Stimulated activated CD4-positive, alpha-beta T cell treated with anti-CD3 and anti-CD28 coated beads, Interleukin-4, amount 100 ng/mL, for 24 hours (primary cell): ENCODE results near the gene COL6A2.
"Not testable (repeated sequence)": the region's sequence is repeated elsewhere in the genome, so short reads cannot be mapped to it uniquely, and the experiment has no call there.

ENCODE experiments used
- DNase-seq: peaks from one replicate; pipeline ENCODE4 v3.0.0-alpha.2; 2020

Gene COL6A2

GRCh38 chr21:46097336-46098293 is at the start of gene COL6A2:
TSS of gene COL6A2 (plus strand) at chr21:46098112.
- DNase-seq: peak; percentile 49

- no peak for DNase-seq
These were observed 48.7 kb upstream of the COL6A2 start for GRCh38 chr21:46048926-46049889.

DNA sequence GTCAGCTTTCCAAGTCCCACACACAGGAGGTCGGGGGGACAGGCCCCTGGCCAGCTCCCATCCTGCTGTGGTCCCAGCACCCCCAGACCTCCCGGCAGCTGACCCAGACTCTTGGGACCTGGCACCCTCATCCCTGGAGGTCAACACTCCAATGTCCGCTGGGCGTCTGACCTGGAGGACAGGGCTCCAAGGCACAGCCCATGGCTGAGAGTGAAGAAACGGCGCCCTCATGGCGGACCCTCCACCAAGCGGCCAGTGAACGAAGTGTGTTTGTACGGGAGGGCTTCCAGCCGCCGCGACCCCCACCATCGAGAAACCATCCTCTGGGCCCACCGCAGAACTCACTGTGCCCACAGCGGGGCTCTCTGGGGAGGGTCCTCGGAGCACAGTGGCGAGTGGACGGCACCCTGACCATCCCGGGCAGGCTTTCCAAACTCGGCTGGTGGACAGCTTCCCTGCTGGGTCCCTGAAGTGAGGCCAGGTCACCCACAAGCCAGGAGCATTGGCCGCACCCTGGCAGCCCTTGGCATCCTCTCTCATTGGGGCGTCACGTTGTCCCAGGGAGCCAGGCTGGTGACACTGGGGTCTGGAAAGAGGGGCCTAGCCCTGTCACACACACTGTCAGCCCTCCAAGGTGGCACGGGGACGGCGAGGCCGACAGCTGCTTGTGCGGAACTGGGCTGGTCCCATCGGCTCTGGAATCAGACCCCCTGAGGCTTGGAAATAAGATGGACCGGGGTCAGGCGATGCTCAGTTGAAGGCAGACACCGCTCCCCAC is 47.8 kb upstream of the COL6A2 start:
- no peak for DNase-seq

- DNase-seq: no peak
These were observed 47.1 kb upstream of the COL6A2 start for GRCh38 chr21:46050668-46051378.

DNA sequence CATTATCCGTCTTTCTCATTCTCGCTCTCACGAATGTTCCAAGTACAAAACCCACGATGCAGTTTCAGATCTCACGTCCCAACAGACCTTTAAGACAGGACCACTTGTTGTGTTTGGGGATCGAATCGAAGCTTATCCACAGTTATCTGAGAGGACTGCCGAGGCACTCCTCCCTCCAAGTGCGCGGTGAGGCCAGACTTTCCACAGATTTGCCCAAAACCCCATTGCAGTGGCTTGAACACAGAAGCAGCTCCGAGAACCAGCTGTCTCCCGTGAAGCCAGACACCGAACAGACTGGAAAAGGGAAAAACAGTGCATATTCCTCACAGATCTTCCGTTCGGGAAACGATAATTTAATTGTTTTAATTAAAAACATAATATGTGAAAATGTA is 46.5 kb upstream of the COL6A2 start:
- DNase-seq: no peak

DNA sequence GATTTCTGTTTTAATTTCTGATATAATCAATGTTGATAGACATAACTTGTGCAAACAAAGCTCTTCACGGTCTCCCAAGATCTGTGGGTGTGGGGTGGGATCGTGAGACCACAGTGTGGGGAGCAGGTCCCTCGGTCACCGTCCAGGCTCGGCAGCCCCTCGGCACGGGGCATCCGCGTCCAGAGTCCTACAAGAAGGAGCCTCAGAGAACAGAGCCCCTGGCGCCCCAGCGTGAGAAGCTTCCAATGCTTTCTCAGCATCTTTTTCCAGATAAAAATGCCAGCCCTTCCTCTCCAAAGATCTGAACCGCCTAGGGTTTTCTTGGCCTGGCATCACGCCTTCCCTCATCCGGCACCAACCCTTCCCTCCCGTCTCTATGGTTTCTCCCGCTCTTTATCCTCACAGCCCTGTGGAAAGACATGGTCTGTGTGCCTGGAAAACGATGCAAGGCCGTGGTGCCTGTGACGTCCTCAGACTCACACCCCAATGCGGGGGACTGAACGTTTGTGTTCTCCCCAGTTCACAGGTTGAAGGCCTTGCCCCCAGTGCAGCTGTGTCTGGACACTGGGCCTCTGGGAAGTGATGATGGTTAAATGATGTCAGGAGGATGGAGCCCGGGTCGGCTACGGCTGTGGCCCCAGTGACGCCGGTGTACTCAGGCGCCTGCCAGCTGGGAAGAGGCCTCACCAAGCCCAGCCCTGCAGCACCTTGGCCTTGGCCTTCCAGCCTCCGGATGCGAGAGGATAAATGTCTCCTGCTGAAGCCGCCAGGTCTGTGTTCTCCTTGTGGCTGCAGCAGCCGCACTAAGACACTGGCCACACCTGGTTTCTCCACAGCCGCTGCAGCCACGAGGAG is 45.9 kb upstream of the COL6A2 start:
- no peak for DNase-seq

DNA sequence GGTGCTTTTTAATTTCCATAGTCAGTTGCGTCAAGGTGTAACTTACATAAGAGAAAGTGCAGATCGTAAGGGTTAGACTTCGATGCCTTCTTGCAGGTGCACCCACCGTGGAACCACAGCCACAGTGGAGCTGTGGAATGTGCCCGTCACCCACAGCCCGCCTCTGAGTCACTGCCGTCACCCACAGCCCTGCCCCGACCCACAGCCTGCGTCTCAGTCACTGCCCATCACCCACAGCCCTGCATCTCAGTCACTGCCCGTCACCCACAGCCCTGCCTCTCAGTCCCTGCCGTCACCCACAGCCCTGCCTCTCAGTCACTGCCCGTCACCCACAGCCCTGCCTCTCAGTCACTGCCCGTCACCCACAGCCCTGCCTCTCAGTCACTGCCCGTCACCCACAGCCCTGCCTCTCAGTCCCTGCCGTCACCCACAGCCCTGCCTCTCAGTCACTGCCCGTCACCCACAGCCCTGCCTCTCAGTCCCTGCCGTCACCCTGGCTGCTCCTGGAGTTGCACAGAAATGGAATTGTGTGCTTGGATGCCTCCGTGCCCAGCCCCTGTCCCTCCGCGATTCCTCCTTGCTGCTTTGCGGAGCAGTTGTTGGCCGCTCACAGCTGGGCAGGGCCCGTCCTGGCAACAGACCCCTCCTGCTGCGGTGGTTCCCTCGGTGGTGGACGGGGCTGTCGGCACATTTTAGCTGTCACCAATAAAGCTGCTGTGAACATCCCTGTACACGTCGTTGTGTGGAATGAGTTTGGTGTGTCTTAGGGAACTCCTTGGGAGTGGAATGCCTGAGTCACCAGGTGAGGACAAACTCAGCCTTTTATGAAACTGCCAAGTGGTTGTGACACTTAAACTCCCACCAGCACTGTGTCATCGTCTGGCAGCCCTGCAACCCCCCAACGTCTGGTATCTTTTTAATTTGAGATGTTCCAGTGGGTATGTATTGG is 44.9 kb upstream of the COL6A2 start:
- DNase-seq: peak; percentile 69

DNA sequence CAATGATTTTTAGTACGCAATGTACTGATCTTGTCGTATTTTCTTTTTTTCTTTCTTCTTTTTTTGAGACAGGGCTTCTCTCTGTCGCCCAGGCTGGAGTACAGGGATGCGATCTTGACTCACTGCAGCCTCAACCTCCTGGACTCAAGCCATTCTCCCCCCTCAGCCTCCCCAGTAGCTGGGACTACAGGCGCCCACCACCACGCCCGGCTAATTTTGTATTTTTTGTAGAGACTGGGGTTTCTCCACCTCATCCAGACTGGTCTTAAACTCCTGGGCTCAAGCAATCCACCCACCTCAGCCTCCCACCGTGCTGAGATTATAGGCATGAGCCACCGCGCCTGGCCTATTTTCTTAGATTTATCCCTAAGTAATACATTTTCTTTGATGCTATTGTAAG is 43.9 kb upstream of the COL6A2 start:
- no peak for DNase-seq

DNA sequence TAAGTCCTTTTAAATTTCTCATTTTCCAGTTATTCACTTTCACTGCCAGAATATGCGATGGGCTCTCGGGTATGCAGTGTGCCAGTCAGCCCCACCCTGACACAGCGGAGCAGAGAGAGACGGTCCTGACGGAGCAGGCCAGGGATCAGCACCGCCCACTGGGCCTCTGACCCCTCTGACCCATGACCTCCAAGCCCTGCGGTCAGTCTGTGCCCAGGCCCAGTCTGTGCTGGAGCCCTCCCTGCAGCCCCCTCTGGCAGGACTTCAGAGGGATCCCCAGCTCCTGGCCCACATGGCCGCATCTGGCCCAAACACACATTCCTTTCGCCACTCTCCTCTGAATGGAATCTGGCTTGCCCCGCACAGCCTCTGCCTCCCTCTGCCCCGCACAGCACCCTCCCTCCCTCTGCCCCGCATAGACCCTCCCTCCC is 43.4 kb upstream of the COL6A2 start:
- DNase-seq: no peak

DNA sequence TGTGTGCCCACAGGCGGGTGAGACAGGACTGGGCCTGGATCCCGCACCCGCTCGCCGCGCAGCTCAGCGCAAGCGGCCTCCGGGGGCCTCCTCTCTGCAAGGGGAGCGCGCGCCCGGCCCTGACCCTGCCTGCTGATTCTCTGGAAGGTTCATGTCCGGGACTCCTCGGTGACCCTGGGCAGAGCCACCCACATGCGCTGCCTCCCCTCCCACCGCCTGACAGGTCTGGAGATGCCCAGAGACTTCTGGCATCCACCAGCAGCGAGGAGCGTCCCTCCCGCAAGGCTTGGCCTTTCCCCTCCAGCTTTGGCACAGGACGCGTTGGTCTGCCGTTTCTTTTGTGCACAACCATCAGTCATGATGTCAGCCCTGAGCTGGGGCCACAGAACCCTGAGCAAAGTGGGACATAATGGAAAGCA is 42.0 kb upstream of the COL6A2 start:
- DNase-seq: no peak

DNA sequence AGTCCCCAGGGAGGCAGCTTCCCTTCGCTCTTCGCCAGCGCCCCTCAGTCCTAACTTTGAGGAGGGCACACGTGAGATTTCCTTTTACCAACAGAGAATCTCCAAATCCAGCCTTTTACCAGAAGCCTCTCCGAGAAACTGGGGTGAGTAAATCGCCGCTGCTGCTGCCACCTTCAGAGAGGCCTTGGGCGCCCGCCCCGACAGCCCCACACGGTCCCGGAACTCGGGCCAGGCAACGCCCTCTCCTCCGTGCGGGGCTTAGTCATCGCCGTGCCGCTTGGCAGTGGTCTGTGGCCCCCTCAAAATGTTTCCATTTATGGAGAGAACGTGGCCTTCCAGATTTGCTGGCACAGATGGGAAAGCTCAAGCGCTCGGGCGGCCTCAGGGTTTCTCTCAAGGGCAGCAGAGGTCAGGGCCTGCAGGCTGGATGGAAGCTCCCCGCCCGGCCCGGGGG is 41.4 kb upstream of the COL6A2 start:
- DNase-seq: no peak

- DNase-seq: peak; percentile 18
These were observed 40.7 kb upstream of the COL6A2 start for GRCh38 chr21:46057111-46057709.

DNA sequence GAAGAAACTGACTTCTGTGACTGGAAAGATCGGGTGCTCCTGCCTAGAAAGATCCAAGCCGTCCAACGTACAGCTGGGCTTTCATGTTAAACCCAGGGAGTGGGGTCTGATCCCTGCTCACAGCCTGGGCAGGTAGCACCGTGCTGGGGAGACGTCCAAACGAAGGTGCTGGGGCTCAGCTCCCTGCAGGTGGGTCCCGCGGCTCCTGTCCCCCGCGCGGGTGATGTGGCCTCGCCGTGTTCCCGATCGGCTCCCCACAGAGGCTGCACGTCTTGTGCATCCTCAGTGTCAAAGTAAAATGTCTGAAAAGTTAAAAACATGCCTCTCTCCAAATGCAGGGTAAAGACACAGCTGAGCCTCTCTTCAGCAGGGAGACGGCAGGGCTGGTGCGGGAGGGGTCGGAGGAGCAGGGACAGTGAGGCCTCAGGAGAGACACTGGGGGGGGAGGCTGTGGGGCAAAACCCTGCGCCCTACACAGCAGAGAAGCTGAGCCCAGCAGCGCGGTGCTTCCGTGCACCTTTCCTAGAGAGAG is 40.1 kb upstream of the COL6A2 start:
- no peak for DNase-seq

- DNase-seq: no peak
These were observed 39.3 kb upstream of the COL6A2 start for GRCh38 chr21:46058431-46059145.

DNA sequence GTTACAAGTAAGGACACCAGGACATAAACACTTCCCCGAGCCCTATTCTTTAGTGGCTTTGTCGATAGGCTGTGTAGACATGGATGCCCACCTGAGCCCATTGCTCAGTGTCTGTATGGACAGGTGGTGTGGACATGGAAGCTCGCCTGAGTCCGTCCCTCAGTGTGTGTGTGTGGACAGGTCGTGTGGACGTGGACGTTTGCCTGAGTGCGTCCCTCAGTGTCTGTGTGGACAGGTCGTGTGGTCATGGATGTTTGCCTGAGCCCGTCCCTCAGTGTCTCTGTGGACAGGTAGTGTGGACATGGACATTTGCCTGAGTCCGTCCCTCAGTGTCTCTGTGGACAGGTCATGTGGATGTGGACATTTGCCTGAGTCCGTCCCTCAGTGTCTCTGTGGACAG is 38.7 kb upstream of the COL6A2 start:
- DNase-seq: no peak

DNA sequence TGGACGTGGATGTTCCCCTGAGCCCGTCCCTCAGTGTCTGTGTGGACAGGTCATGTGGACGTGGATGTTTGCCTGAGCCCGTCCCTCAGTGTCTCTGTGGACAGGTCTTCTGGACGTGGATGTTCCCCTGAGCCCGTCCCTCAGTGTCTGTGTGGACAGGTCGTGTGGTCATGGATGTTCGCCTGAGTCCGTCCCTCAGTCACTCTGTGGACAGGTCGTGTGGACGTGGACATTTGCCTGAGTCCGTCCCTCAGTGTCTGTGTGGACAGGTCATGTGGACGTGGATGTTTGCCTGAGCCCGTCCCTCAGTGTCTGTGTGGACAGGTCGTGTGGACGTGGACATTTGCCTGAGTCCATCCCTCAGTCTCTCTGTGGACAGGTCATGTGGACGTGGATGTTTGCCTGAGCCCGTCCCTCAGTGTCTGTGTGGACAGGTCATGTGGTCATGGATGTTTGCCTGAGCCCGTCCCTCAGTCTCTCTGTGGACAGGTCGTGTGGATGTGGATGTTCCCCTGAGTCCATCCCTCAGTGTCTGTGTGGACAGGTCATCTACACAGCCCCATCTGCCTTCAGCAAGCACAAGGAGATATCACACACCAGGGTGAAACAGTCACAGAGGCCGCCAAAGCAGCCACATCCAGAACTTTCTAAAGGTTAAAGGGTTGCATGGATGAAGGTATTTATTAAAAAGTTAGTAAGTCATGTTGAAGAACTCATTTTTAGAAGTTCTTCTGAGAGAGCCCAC is 38.0 kb upstream of the COL6A2 start:
- DNase-seq: not testable (repeated sequence)

- peak; percentile 41 for DNase-seq
These were observed 37.3 kb upstream of the COL6A2 start for GRCh38 chr21:46060596-46061061.
